A549 (cell line): ENCODE results near the gene TXNDC15. TPM values are rescaled to one million over a fixed set of nuclear protein-coding genes. Genes with fewer than 3 reads are reported as not detected.
"Not testable (repeated sequence)": the region's sequence is repeated elsewhere in the genome, so short reads cannot be mapped to it uniquely, and the experiment has no call there.

ENCODE experiments used
- ATAC-seq, 2 experiments: fragments of 200-7000 bp in 1 of 2; fragments of >200 bp in 1 of 2; cut with Nextera tagmentation in 1 of 2; cut with Tn5 transposase in 1 of 2; 3 replicates each; pipeline versions ENCODE4 v1.8.0 to v1.9.1; 2018 to 2020; ENCODE audit warnings: mild to moderate bottlenecking in 1 of 2, moderate library complexity in 1 of 2
- CTCF ChIA-PET: fragments of 300-600 bp; sonication (Branson Sonifier 250); formaldehyde crosslinking; extraction: SDS; loops from one replicate; lab custom pipeline; 2021; ENCODE audit warnings: antibody characterized with exemption, inconsistent platforms; lab: Yijun Ruan, JAX
- POLR2A ChIA-PET: fragments of 350-600 bp; formaldehyde crosslinking; extraction: SDS; loops from one replicate; lab custom pipeline; 2021; ENCODE audit warnings: antibody characterized with exemption, inconsistent platforms; lab: Yijun Ruan, JAX
- DNase-seq, 2 experiments: peaks; one replicate each; pipeline versions ENCODE4 v3.0.0 to v3.0.0-alpha.2; 2011 to 2016; ENCODE audit warnings: low read depth in 1 of 2, low spot score in 1 of 2
- FAIRE-seq: peaks from 2 replicates; lab custom pipeline; 2011; peaks lifted over from hg19 to GRCh38; lab: Jason Lieb, UNC
- H3K27ac ChIP-seq, 2 experiments: fragments of >200 bp; sonication (Bioruptor Twin); formaldehyde crosslinking; 3 replicates each; pipeline ENCODE4 v1.5.1; 2016 to 2017
- H3K4me1 ChIP-seq: fragments of >200 bp; sonication (Bioruptor Twin); formaldehyde crosslinking; 3 replicates; pipeline ENCODE4 v1.6.1; 2016
- H3K4me2 ChIP-seq: fragments of >200 bp; sonication (Bioruptor Twin); formaldehyde crosslinking; 3 replicates; pipeline ENCODE4 v1.6.1; 2016
- H3K4me3 ChIP-seq: fragments of >200 bp; sonication (Bioruptor Twin); formaldehyde crosslinking; 3 replicates; pipeline ENCODE4 v1.5.1; 2016
- H3K9me3 ChIP-seq: fragments of >200 bp; sonication (Bioruptor Twin); formaldehyde crosslinking; 3 replicates; pipeline ENCODE4 v1.6.1; 2016
- CHD2 ChIP-seq: fragments of 150-350 bp; IDR thresholded peaks from 2 replicates; pipeline ENCODE4 v1.6.1; 2014; ENCODE audit warnings: low read length; ENCODE audit not compliant: partially characterized antibody
- FOXS1 ChIP-seq: fragments of 250-450 bp; sonication (Bioruptor Pico); IDR thresholded peaks from 2 replicates; pipeline ENCODE4 v1.5.0; 2020; ENCODE audit warnings: mild to moderate bottlenecking, moderate library complexity
- GATA3 ChIP-seq: IDR thresholded peaks from 2 replicates; pipeline ENCODE4 v1.6.1; 2012; ENCODE audit warnings: borderline replicate concordance
- HDAC2 ChIP-seq: fragments of 200-600 bp; sonication (generic); IDR thresholded peaks from 2 replicates; pipeline ENCODE4 v1.6.1; 2016
- HOXB5 ChIP-seq: fragments of 250-450 bp; sonication (Bioruptor Pico); IDR thresholded peaks from 2 replicates; pipeline ENCODE4 v1.5.0; 2020; ENCODE audit warnings: mild to moderate bottlenecking, moderate library complexity
- MAFK ChIP-seq: fragments of 450-650 bp; IDR thresholded peaks from 2 replicates; pipeline ENCODE4 v1.6.1; 2014; ENCODE audit not compliant: partially characterized antibody
- MYC ChIP-seq: IDR thresholded peaks from 2 replicates; pipeline ENCODE4 v1.6.1; 2012; ENCODE audit warnings: mild to moderate bottlenecking, inconsistent platforms, low read length, improper control_type of control experiment, borderline replicate concordance
- POLR2A ChIP-seq: IDR thresholded peaks from 2 replicates; pipeline ENCODE4 v1.6.1; 2012; ENCODE audit warnings: mild to moderate bottlenecking, low read length
- RCOR1 ChIP-seq: fragments of 150-350 bp; IDR thresholded peaks from 2 replicates; pipeline ENCODE4 v1.6.1; 2014; ENCODE audit warnings: antibody characterized with exemption, low read length, low read depth
- RNF2 ChIP-seq: fragments of 200-600 bp; sonication (generic); IDR thresholded peaks from 2 replicates; pipeline ENCODE4 v1.6.1; 2016; ENCODE audit warnings: low read depth, mild to moderate bottlenecking, antibody characterized with exemption, moderate library complexity, borderline replicate concordance
- SMC3 ChIP-seq: fragments of >200 bp; sonication (Bioruptor Twin); formaldehyde crosslinking; IDR thresholded peaks from 3 replicates; pipeline ENCODE4 v1.6.1; 2018; ENCODE audit warnings: inconsistent platforms
- SREBF2 ChIP-seq: fragments of 450-650 bp; IDR thresholded peaks from 2 replicates; pipeline ENCODE4 v1.6.1; 2014; ENCODE audit warnings: mild to moderate bottlenecking, moderate library complexity
- ZC3H11A ChIP-seq: fragments of 450-650 bp; IDR thresholded peaks from 2 replicates; pipeline ENCODE4 v1.6.1; 2014; ENCODE audit warnings: antibody characterized with exemption, mild to moderate bottlenecking
- WGBS: methylation state at CpG from one replicate; pipeline ENCODE4 v1.1.6; 2017; ENCODE audit errors: missing lambda C conversion rate; 5-methylcytosine and 5-hydroxymethylcytosine counted together
- polyA plus RNA-seq, 4 experiments: library from polyadenylated mRNA; depleted of rRNA in 3 of 4; stranded (reverse); fragments of >200 nt; fragmentation: RNase III in 1 of 4; extraction: RNeasy Plus Mini Kit Qiagen cat#74134 plus additional on column Dnase treatment in 1 of 4; gene quantifications; 2 replicates in 3 of 4; 3 replicates in 1 of 4; pipeline ENCODE4 v1.2.3, GENCODE V29; 2011 to 2017
- TF ChIP-seq, protein P1 (sequence below): fragments of 250-450 bp; sonication (Bioruptor Pico); IDR thresholded peaks from 2 replicates; pipeline ENCODE4 v1.5.0; 2021; ENCODE audit warnings: mild to moderate bottlenecking, moderate library complexity, borderline replicate concordance
- TF ChIP-seq, protein P2 (sequence below): IDR thresholded peaks from 2 replicates; pipeline ENCODE4 v1.6.1; 2012
- TF ChIP-seq, protein P3 (sequence below): fragments of >200 bp; sonication (Bioruptor Twin); formaldehyde crosslinking; IDR thresholded peaks from 3 replicates; pipeline ENCODE4 v1.5.1; 2016

The TXNDC15 gene
- polyA plus RNA-seq, 2 of the 4 experiments (the other 2 are of a cell fraction): 71.1 to 85.2 TPM

- TF ChIP-seq MAFK: no peak
- TF ChIP-seq, all 56 proteins: peak for 16
Measured at GRCh38 chr5:134845852-134846640, 28.1 kb upstream of the TXNDC15 start, which contains the start of gene C5orf24 (continued).

- no peak for DNase-seq
- peak; percentile 16 to 27; a peak in 5 of 6 replicates for ATAC-seq
- Histone ChIP-seq H3K4me2 (peak overlapping the region; percentile 72), H3K9me3 (no peaks in the 10 kb centered on the region), H3K4me1 (peaks cover 69% of the 10 kb centered on the region), H3K27ac (peak overlapping the region; percentile 94 to 98), H3K4me3 (peak overlapping the region; percentile 84)
- TF ChIP-seq MAFK: no peak
- TF ChIP-seq, protein P1, sequence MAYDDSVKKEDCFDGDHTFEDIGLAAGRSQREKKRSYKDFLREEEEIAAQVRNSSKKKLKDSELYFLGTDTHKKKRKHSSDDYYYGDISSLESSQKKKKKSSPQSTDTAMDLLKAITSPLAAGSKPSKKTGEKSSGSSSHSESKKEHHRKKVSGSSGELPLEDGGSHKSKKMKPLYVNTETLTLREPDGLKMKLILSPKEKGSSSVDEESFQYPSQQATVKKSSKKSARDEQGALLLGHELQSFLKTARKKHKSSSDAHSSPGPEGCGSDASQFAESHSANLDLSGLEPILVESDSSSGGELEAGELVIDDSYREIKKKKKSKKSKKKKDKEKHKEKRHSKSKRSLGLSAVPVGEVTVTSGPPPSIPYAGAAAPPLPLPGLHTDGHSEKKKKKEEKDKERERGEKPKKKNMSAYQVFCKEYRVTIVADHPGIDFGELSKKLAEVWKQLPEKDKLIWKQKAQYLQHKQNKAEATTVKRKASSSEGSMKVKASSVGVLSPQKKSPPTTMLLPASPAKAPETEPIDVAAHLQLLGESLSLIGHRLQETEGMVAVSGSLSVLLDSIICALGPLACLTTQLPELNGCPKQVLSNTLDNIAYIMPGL: no peak
- no peak for TF ChIP-seq CHD2
- TF ChIP-seq FOXS1 (CRISPR knock-in tag): no peak
- TF ChIP-seq SREBF2: no peak
- TF ChIP-seq MYC: no peak
- TF ChIP-seq, protein P2, sequence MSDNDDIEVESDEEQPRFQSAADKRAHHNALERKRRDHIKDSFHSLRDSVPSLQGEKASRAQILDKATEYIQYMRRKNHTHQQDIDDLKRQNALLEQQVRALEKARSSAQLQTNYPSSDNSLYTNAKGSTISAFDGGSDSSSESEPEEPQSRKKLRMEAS: no peak; the same call in 1 of the 2 replicates
- no peak for TF ChIP-seq HDAC2
- TF ChIP-seq GATA3: no peak
- TF ChIP-seq SMC3: no peak
- no peak for TF ChIP-seq ZC3H11A
- TF ChIP-seq RCOR1: no peak
- TF ChIP-seq, protein P3, sequence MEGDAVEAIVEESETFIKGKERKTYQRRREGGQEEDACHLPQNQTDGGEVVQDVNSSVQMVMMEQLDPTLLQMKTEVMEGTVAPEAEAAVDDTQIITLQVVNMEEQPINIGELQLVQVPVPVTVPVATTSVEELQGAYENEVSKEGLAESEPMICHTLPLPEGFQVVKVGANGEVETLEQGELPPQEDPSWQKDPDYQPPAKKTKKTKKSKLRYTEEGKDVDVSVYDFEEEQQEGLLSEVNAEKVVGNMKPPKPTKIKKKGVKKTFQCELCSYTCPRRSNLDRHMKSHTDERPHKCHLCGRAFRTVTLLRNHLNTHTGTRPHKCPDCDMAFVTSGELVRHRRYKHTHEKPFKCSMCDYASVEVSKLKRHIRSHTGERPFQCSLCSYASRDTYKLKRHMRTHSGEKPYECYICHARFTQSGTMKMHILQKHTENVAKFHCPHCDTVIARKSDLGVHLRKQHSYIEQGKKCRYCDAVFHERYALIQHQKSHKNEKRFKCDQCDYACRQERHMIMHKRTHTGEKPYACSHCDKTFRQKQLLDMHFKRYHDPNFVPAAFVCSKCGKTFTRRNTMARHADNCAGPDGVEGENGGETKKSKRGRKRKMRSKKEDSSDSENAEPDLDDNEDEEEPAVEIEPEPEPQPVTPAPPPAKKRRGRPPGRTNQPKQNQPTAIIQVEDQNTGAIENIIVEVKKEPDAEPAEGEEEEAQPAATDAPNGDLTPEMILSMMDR: no peak
- no peak for TF ChIP-seq RNF2
- TF ChIP-seq POLR2A: no peak
- no peak for TF ChIP-seq HOXB5 (CRISPR knock-in tag)
- CTCF ChIA-PET: interaction anchor here (0.7 to 1.2 kb wide), 3 partner anchors 58 to 108 kb away, joined by 3 to 5 read pairs (median 3); partner anchors contain the start of genes CAMLG and PCBD2
- POLR2A ChIA-PET: interaction anchor here (1.2 kb wide), 1 partner anchor 9 kb away, joined by 4 read pairs; no protein-coding TSS in a partner anchor
- FAIRE-seq: no peak
- 1% methylated on average over 11 of the region's 11 CpGs for WGBS
Measured at GRCh38 chr5:134846641-134846960, 27.6 kb upstream of the TXNDC15 start.

- peak overlapping the region; percentile 73 for H3K4me2 ChIP-seq
- peak overlapping the region; percentile 51 to 79; a peak in 4 of 6 replicates for H3K27ac ChIP-seq
- POLR2A ChIA-PET: interaction anchor here (0.6 kb wide), 1 partner anchor 18 kb away, joined by 5 read pairs; no protein-coding TSS in a partner anchor
- 59% methylated on average over 7 of the region's 7 CpGs for WGBS
- not testable (repeated sequence) for ATAC-seq, DNase-seq, H3K9me3 ChIP-seq, FAIRE-seq
- peaks cover 48% of the 10 kb centered on the region for H3K4me1 ChIP-seq
- peak overlapping the region; percentile 19; the same call in 1 of the 3 replicates for H3K4me3 ChIP-seq
- CTCF ChIA-PET: interaction anchor here (0.9 to 2.2 kb wide), 2 partner anchors 55 to 158 kb away, joined by 3 to 12 read pairs; partner anchors contain the start of gene PCBD2
Measured at GRCh38 chr5:134849434-134849933, 24.7 kb upstream of the TXNDC15 start.
